Naive B cell (primary cell): ENCODE measurements around the gene BIN1. TPM values are rescaled to one million over a fixed set of nuclear protein-coding genes. Genes with fewer than 3 reads are reported as not detected.

Source experiments
- ATAC-seq, 2 donors: fragments of 150-1000 bp; cut with Tn5 transposase; 2 replicates each; pipeline ENCODE4 v1.10.0; 2021; ENCODE audit warnings: low read depth in 2 of 2, mild to moderate bottlenecking in 2 of 2, moderate library complexity in 2 of 2
- DNase-seq: peaks from one replicate; pipeline ENCODE4 v3.0.0; 2022
- H3K27ac Mint-ChIP-seq, 6 donors: one replicate each; pipeline ENCODE4 v1.8.0; 2020 to 2022; ENCODE audit warnings: mild to moderate bottlenecking in 6 of 6, mixed read lengths in 6 of 6, moderate library complexity in 5 of 6, inconsistent platforms in 2 of 6
- H3K27me3 Mint-ChIP-seq, 3 donors: one replicate each; pipeline ENCODE4 v1.8.0; 2021 to 2022; ENCODE audit warnings: mixed read lengths in 3 of 3, mild to moderate bottlenecking in 1 of 3
- H3K36me3 Mint-ChIP-seq, 2 donors: one replicate each; pipeline ENCODE4 v1.8.0; 2020 to 2022; ENCODE audit warnings: mixed read lengths in 2 of 2, inconsistent platforms in 1 of 2, mild to moderate bottlenecking in 1 of 2
- H3K4me1 Mint-ChIP-seq, 3 donors: one replicate each; pipeline ENCODE4 v1.8.0; 2020 to 2022; ENCODE audit warnings: mixed read lengths in 3 of 3, inconsistent platforms in 1 of 3, mild to moderate bottlenecking in 1 of 3, moderate library complexity in 1 of 3
- H3K4me3 Mint-ChIP-seq, 8 donors: one replicate each; pipeline ENCODE4 v1.8.0; 2020 to 2022; ENCODE audit warnings: mild to moderate bottlenecking in 8 of 8, mixed read lengths in 8 of 8, moderate library complexity in 8 of 8, inconsistent platforms in 2 of 8
- H3K9me3 Mint-ChIP-seq, 7 donors: one replicate each; pipeline ENCODE4 v1.8.0; 2020 to 2022; ENCODE audit warnings: mixed read lengths in 7 of 7, mild to moderate bottlenecking in 5 of 7, inconsistent platforms in 2 of 7, moderate library complexity in 1 of 7
- polyA plus RNA-seq, 6 donors: library from polyadenylated mRNA; unstranded; fragments of 300-500 nt; fragmentation: Illumina TruSeq; gene quantifications; one replicate each; pipeline ENCODE4 v1.2.3, GENCODE V29; 2021; ENCODE audit warnings: low read depth in 6 of 6

BIN1 gene
- polyA plus RNA-seq, 6 donors from 2014 or later = 103 to 150 (median 124) TPM

DNA sequence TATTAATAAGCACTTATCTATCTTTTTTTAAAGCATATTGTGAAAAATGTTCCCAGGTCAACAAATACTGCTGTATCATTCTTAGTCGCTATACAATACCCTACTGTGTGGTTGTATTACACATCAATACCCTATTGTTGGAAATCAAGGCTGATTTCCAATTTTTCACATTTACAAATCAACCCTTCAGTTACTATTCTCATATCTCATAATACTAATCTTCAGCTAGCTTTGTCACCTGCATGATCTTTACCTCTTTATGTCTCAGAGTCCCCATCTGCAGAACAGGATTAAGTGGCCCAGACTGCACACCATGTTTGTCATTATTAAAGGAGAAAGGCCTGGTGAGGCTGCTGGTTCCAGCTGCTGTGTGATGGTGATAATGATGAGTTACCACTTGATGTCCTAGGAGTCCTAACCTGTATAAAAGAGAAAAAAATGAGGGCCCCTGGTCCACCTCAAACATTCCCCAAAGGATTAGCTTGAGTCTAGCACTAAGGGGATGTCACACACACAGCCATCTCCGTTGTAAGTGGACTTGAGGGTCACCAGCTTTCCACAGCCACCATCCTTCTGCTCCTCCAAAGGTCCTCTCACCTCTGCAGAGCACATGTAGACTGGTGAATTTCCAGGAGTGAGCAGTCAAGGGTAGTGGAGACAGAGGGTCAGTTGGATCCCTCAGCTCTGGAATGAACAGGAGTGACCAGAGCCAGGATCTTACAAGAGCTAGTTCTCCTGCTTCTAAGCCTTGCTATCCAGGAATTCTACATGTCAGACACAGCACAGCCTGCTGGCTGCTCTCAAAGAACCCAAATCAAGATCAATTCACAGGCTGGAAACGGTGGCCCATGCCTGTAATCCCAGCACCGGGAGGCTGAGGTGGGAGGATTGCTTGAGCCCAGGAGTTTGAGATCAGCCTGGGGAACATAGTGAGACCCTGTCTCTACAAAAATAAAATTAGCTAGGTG, 36.0 kb upstream of the BIN1 start:
- no peaks in the 10 kb centered on the region for H3K36me3 Mint-ChIP-seq
- H3K27ac Mint-ChIP-seq = peak overlapping the region in 1 of 6 donors; percentile 15
- ATAC-seq (no peak), DNase-seq (no peak)
- no peaks in the 10 kb centered on the region for H3K9me3 Mint-ChIP-seq
- no peaks in the 10 kb centered on the region for H3K27me3 Mint-ChIP-seq
- peaks cover 6 to 14% (median 12%) of the 10 kb centered on the region in 3 donors for H3K4me1 Mint-ChIP-seq
- H3K4me3 Mint-ChIP-seq = no peak overlapping the region

DNA sequence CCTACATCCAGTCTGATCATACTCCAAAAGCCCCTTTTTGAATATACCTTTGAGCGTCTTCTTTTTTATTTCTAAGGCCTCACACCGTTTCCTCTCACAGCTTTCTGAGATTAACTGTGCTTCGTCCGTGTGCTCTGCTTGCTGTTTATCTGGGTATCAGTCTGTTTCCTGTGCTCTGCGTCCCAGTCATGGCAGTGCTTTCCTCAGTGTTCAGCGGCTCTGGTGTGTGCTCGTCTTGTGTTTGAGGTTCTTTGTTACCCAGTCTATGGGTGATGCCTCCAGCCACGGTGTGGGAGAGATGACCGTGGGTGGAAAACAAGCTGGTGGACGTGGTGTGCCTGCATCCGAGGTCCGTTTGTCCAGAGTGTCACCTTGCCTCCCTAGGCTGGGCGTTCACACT, 33.6 kb upstream of the BIN1 start:
- no peaks in the 10 kb centered on the region for H3K9me3 Mint-ChIP-seq
- no peaks in the 10 kb centered on the region for H3K27me3 Mint-ChIP-seq
- no peak for DNase-seq
- H3K27ac Mint-ChIP-seq = peak overlapping the region in 2 of 6 donors; percentile 2 to 71
- H3K36me3 Mint-ChIP-seq = no peaks in the 10 kb centered on the region
- peaks cover 6 to 27% (median 20%) of the 10 kb centered on the region in 3 donors for H3K4me1 Mint-ChIP-seq
- no peak for ATAC-seq
- no peak overlapping the region for H3K4me3 Mint-ChIP-seq

DNA sequence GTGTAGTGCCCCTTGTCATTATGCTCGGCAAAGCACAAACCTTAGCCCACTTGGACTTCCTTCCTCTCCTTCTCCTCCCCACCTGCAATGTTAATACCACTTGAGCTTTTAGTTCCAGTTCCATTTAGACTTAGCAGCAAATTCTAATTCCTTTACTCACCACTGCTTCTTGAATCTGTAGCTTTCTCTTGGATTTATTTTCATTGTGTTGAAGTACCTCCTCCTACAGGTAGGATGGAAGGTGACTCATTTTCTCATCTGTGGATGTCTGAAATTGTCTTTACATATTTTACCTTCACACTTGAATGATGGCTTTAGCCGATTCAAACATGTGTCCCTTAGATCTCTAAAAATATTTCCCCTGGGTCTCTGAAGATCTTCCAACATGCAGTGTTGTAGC, 32.8 kb upstream of the BIN1 start:
- H3K27me3 Mint-ChIP-seq = no peaks in the 10 kb centered on the region
- H3K4me3 Mint-ChIP-seq = no peak overlapping the region
- DNase-seq = no peak
- H3K4me1 Mint-ChIP-seq = peaks cover 6 to 35% (median 20%) of the 10 kb centered on the region in 3 donors
- no peaks in the 10 kb centered on the region for H3K9me3 Mint-ChIP-seq
- no peak overlapping the region for H3K27ac Mint-ChIP-seq
- ATAC-seq = peak; percentile 30 to 58
- no peaks in the 10 kb centered on the region for H3K36me3 Mint-ChIP-seq

DNA sequence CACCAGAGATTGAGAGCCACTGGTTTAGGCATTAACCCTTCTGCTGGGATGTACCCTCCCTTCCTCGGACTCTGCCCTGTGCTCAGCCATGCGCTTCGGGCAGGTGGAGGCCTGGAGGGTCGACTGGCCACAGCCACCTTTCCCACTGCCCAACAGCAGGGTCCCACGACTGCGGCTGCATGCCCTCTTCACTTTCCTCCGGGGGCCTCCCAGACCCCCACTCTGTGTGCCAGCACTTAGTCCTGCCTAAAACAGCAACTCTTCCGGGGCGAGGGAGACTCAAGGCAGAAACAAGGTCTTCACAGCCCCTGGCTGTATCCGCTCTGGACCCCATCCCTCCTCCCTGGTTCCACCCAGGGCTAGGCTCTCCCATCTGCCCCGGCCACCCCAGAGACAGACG, 31.3 kb upstream of the BIN1 start:
- Mint-ChIP-seq H3K36me3 (no peaks in the 10 kb centered on the region), H3K4me1 (peaks cover 8 to 40% (median 20%) of the 10 kb centered on the region in 3 donors), H3K9me3 (no peaks in the 10 kb centered on the region), H3K27me3 (no peaks in the 10 kb centered on the region), H3K4me3 (no peak overlapping the region), H3K27ac (no peak overlapping the region)
- ATAC-seq (no peak), DNase-seq (no peak)

DNA sequence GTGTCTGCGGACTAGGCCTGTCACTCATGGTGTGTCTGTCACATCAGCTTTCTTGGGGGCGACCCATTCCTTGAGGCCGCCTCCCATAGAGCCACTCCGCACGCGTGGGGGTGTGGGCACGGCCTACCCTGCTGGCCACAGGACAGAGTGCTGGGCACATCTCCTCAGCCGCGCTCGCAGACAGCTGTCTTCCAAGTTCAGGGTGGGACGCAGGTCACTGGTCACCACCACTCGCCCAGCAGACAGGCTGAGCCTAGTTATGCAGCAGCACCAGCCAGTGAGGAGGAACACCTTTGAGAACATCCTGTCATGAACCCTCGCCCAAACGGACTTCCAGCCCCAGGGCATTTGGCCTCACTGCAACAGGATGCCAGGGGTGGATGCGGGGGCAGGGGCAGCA, 30.8 kb upstream of the BIN1 start:
- no peak for DNase-seq
- ATAC-seq = no peak
- Mint-ChIP-seq H3K4me1 (peaks cover 8 to 40% (median 20%) of the 10 kb centered on the region in 3 donors), H3K9me3 (no peaks in the 10 kb centered on the region), H3K4me3 (no peak overlapping the region), H3K27me3 (no peaks in the 10 kb centered on the region), H3K27ac (no peak overlapping the region), H3K36me3 (no peaks in the 10 kb centered on the region)

DNA sequence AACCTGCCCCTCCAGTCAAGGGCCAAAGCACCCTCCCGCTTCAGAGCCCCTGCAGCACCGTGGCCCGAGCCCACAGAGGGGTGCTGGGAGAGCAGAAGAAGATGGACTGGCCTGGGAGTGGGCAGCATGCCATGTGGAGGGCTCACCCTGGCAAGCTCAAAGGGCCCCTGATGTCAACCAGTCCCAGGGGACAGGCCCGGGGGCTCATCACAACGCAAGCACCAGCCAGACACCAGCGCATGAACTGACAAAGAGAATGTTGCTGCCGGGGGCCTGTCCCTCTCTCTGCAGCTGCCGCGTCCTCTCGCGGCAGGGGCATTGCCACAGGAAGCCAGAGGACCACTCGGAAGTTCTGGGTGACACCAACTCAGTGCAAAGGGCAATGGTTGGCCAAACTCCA, 30.3 kb upstream of the BIN1 start:
- ATAC-seq (no peak), DNase-seq (no peak)
- Mint-ChIP-seq H3K4me3 (no peak overlapping the region), H3K9me3 (no peaks in the 10 kb centered on the region), H3K27me3 (no peaks in the 10 kb centered on the region), H3K36me3 (no peaks in the 10 kb centered on the region), H3K4me1 (peaks cover 8 to 40% (median 20%) of the 10 kb centered on the region in 3 donors), H3K27ac (no peak overlapping the region)

DNA sequence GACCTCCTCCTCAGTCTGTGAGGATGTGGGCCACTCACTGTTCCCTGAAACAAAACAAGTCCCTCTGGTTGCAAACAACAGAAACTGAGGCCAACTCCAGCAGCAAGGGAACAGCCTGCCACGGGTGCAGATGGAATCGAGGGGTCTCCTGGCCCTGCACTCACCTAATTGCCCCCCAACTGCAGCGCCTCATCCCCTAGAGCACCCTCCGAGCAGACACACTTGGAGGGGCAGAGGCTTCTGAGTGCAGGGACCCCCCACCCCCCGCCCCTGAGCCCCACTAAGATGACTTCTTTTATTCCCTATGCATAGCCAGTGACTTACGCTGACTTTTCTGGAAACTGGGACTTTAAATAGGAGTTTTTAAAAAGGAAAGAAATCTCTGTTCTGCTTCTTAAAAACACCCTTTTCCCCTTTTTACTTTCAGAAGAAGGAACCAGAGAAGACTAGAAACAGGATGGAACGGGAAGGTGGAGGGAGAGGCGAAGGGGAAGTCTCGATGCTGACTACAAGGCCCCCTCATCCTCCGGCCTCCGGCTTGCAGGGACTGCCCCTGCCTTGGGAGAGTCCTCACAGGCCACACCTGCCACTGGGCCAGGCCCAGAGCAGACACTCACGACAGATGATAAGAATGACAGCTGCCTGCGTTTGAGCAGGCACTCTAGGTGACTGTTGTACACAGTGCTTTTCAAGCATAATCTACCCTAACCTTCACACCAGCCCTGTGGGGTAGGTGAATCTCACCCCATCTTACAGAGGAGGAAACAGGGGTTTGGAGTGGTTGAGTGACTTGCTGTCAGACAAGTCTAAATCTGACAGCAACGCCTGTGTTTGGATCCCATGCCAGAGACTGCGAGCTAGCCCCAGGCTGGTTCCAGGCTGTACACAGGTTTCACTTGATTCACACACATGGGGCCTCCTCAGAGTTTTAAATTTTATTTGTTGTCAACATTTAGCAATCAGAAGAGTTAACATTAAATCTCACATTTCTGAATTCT, 28.2 kb upstream of the BIN1 start:
- Mint-ChIP-seq H3K27me3 (no peaks in the 10 kb centered on the region), H3K9me3 (no peaks in the 10 kb centered on the region), H3K36me3 (no peaks in the 10 kb centered on the region), H3K27ac (peak overlapping the region in 3 of 6 donors; percentile 5 to 67 (median 5)), H3K4me3 (no peak overlapping the region), H3K4me1 (peaks cover 8 to 34% (median 15%) of the 10 kb centered on the region in 3 donors)
- no peak for DNase-seq
- ATAC-seq = peak; percentile 28 to 65

DNA sequence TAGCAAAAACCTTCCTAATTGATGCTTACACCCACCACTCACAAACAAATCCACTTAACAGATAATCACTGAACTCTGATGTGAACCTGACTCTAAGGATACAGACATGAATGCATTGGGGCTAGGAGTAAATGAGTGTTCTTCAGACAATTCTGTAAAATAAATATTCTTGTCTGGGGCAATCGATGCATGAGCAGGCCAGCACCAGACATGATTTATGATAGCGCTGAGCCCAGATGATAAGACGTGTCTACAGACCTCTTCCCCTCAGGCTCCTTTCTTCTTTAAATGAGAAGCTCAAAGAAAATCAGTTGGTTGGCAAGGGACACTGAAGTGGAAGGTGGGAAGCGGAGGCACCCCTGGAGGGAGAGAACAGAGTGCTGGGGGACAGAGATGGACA, 27.3 kb upstream of the BIN1 start:
- Mint-ChIP-seq H3K36me3 (no peaks in the 10 kb centered on the region), H3K27me3 (no peaks in the 10 kb centered on the region), H3K4me3 (no peak overlapping the region), H3K9me3 (no peaks in the 10 kb centered on the region), H3K4me1 (peaks cover 2 to 26% (median 8%) of the 10 kb centered on the region in 3 donors), H3K27ac (peak overlapping the region in 2 of 6 donors; percentile 5 to 79)
- no peak for ATAC-seq
- DNase-seq = no peak

DNA sequence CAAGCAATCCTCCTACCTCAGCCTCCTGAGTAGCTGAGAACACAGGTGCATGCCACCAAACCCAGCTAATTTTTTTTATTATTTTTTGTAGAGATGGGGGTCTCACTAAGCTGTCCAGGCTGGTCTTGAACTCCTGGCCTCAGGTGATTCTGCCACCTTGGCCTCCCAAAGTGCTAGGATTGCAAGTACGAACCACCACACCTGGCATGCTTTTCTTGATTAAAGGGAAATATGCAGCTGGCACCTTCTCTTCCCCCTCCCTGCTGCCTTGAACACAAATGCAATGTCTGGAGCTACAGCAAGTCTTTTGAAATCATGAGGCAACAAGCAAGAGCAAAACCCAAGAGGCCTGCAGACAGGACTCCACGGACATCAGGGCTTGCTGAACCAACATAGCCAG, 26.8 kb upstream of the BIN1 start:
- Mint-ChIP-seq H3K9me3 (no peaks in the 10 kb centered on the region), H3K36me3 (no peaks in the 10 kb centered on the region), H3K4me3 (no peak overlapping the region), H3K27me3 (no peaks in the 10 kb centered on the region), H3K27ac (peak overlapping the region in 1 of 6 donors; percentile 79), H3K4me1 (peaks cover 2 to 28% (median 8%) of the 10 kb centered on the region in 3 donors)
- DNase-seq (no peak), ATAC-seq (no peak)

DNA sequence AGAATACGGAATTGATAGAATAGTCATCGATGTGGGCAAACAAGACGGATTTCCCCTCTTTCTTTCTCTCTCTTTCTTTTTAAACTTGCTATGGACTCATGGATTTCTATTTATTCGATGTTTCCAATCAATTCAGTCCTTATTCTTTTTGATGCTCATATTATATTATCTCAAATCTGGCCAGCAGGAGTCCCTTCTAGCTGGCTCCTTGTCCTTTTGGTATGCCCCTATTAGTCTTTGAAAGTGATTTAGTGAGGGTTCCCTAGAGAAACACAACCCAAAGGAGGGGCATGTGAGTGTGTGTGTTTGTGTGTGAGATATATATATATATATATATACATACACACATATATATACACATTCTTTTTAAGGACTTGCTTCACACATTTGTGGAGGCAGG, 23.5 kb upstream of the BIN1 start:
- Mint-ChIP-seq H3K4me3 (no peak overlapping the region), H3K9me3 (no peaks in the 10 kb centered on the region), H3K36me3 (no peaks in the 10 kb centered on the region), H3K4me1 (peaks cover 15 to 34% (median 16%) of the 10 kb centered on the region in 3 donors), H3K27me3 (no peaks in the 10 kb centered on the region), H3K27ac (peak overlapping the region in 1 of 6 donors; percentile 78)
- no peak for DNase-seq
- no peak for ATAC-seq

DNA sequence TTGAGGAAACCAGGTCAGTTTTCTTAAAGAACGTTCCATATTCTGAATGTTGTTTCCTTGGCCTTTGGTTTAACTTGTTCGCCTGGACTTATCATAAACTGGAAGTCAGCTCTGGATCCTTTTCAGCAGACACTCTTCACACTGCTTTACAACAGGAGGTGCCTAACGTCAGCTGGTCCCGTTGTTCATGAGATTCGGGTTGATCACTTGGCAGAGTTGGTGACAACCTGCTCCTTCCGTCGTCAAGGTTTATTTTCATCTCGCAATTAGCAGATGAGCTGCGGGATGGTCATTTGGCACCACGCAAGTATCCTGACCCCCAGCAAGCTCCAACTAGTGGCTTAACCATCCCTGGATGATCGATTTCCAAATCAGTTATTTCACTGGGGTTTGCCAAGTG, 23.0 kb upstream of the BIN1 start:
- H3K9me3 Mint-ChIP-seq = no peaks in the 10 kb centered on the region
- peak overlapping the region in 1 of 8 donors; percentile 42 for H3K4me3 Mint-ChIP-seq
- DNase-seq = no peak
- H3K36me3 Mint-ChIP-seq = no peaks in the 10 kb centered on the region
- peaks cover 15 to 29% (median 17%) of the 10 kb centered on the region in 3 donors for H3K4me1 Mint-ChIP-seq
- H3K27me3 Mint-ChIP-seq = no peaks in the 10 kb centered on the region
- H3K27ac Mint-ChIP-seq = no peak overlapping the region
- ATAC-seq = no peak

DNA sequence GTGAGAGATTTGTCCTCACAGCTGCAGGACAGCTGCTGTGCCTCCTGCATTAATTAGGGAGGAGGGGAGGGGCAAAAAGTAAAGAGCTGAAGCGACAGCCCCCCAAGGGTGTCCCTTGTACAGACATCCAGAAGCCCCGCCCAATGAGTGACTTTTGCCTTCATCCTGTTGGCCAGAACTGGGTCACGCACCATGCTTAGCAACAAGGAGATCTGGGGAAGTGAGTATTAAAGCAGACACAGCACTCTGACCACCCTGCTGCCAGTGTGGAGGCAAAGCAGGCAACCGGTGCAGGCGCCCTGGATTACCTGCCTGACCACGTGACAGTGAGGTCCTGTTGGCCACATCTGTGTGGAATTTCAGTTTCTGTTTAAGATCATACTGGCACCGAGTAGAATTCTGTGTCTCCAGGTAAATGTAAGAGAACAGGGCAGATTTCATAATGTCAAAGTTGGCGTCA, 21.5 kb upstream of the BIN1 start:
- DNase-seq (no peak), ATAC-seq (peak; percentile 98 to 99)
- Mint-ChIP-seq H3K27ac (peak overlapping the region in 2 of 6 donors; percentile 70 to 71), H3K27me3 (no peaks in the 10 kb centered on the region), H3K4me3 (peak overlapping the region in 2 of 8 donors; percentile 49 to 76), H3K9me3 (peaks cover 0 to 3% (median 0%) of the 10 kb centered on the region in 7 donors), H3K4me1 (peaks cover 15 to 23% (median 15%) of the 10 kb centered on the region in 3 donors), H3K36me3 (no peaks in the 10 kb centered on the region)

DNA sequence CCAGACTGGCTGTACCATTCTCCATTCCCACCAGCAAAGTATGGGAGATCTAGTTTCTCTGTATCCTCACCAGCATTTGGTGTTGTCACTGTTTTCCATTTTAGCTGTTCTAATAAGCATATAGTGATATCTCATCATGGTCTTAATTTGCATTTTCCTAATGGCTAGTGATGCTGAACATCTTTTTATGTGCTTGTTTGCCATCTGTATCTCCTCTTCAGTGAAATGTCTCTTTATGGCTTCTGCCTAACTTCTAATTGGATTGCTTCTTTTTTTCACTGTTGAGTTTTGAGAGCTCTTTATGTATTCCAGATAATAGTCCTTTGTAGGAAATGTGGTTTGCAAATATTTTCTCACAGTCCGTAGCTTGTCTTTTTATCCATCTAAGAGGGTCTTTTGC, 18.9 kb upstream of the BIN1 start:
- no peak for DNase-seq
- H3K9me3 Mint-ChIP-seq = peaks cover 0 to 3% (median 0%) of the 10 kb centered on the region in 7 donors
- peaks cover 15 to 23% (median 15%) of the 10 kb centered on the region in 3 donors for H3K4me1 Mint-ChIP-seq
- ATAC-seq = peak in 1 of 2 donors; percentile 17
- peak overlapping the region in 1 of 8 donors; percentile 2 for H3K4me3 Mint-ChIP-seq
- H3K36me3 Mint-ChIP-seq = no peaks in the 10 kb centered on the region
- H3K27ac Mint-ChIP-seq = peak overlapping the region in 3 of 6 donors; percentile 16 to 62 (median 57)
- no peaks in the 10 kb centered on the region for H3K27me3 Mint-ChIP-seq
